SH-SY5Y (cell line): ENCODE measurements around the gene MRPL18.

Experiments used
- GATA2 ChIP-seq: IDR thresholded peaks from 2 replicates; pipeline ENCODE4 v1.6.1; 2011; ENCODE audit warnings: mild to moderate bottlenecking, low read depth, low read length
- GATA3 ChIP-seq: IDR thresholded peaks from 2 replicates; pipeline ENCODE4 v1.6.1; 2011; ENCODE audit warnings: low read depth, mild to moderate bottlenecking, low read length, moderate library complexity

The MRPL18 gene

GRCh38 chr6:159821726-159822125 lies 31.5 kb downstream of the MRPL18 start:
- TF ChIP-seq GATA2 = no peak

- TF ChIP-seq GATA2 = no peak
- TF ChIP-seq GATA3 = no peak
Measured at GRCh38 chr6:159823953-159824352, 33.7 kb downstream of the MRPL18 start.

- TF ChIP-seq GATA3 (no peak), GATA2 (no peak)
Measured at GRCh38 chr6:159826004-159826403, 35.7 kb downstream of the MRPL18 start.

GRCh38 chr6:159826968-159827647 lies 36.8 kb downstream of the MRPL18 start:
- TF ChIP-seq GATA2 = no peak
- TF ChIP-seq GATA3 = no peak

GRCh38 chr6:159828074-159828473 lies 37.8 kb downstream of the MRPL18 start:
- no peak for TF ChIP-seq GATA2
- TF ChIP-seq GATA3 = no peak

GRCh38 chr6:159829526-159829925 lies 39.3 kb downstream of the MRPL18 start:
- TF ChIP-seq GATA2 (no peak), GATA3 (no peak)

- TF ChIP-seq GATA2 (no peak), GATA3 (no peak)
Measured at GRCh38 chr6:159830501-159831372, 40.5 kb downstream of the MRPL18 start.

- TF ChIP-seq GATA3 (no peak), GATA2 (no peak)
Measured at GRCh38 chr6:159831373-159831679, 41.1 kb downstream of the MRPL18 start.

GRCh38 chr6:159832946-159833345 lies 42.7 kb downstream of the MRPL18 start:
- TF ChIP-seq GATA3 (no peak), GATA2 (no peak)

- TF ChIP-seq GATA3 (no peak), GATA2 (no peak)
Measured at GRCh38 chr6:159833556-159833955, 43.3 kb downstream of the MRPL18 start.

GRCh38 chr6:159833997-159834603 lies 43.8 kb downstream of the MRPL18 start:
- TF ChIP-seq GATA3 (no peak), GATA2 (no peak)

- TF ChIP-seq GATA3 = no peak
- TF ChIP-seq GATA2 = no peak
Measured at GRCh38 chr6:159836718-159837490, 46.6 kb downstream of the MRPL18 start.

GRCh38 chr6:159837511-159837910 lies 47.2 kb downstream of the MRPL18 start:
- TF ChIP-seq GATA3 (no peak), GATA2 (no peak)
